ENCODE results near the gene HGS.

Gene HGS

DNA sequence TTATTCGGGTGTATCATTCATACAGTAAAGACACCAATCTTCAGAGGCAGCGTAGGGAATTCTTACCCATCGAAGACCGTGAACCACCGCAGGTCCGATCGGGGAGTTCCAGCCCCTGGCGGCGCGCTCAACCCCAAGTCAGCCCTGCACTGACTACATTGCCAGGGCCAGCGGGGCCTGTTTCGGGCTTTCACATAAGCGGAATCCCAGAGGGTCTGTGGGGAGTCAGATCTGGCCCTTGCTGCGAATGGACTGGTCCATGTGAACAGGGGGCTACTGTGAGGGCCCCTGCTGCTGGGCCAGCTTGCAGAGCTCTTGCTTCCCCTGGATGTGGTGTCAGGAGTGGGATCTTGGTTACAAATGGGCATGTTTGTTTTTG is 35.1 kb upstream of the HGS start:
- no peaks in the 10 kb centered on the region for H3K36me3 ChIP-seq (ENCODE audit: insufficient read depth, insufficient read length, low read length)
- H3K4me1 ChIP-seq (ENCODE audit: insufficient read depth, insufficient read length), result peaks cover 33% of the 10 kb centered on the region
- H3K9ac ChIP-seq (ENCODE audit: insufficient read length, low read depth), result peak overlapping the region; percentile 53
- DNase-seq (ENCODE audit: low read depth, low spot score), result no peak
- TF ChIP-seq ZNF274 (IDR thresholded peaks at IDR 0.05; ENCODE audit: low read depth, low read length) (no peak), SUZ12 (IDR thresholded peaks at IDR 0.05; ENCODE audit: extremely low read depth, insufficient read depth, insufficient read length) (no peak), YY1 (IDR thresholded peaks at IDR 0.05; ENCODE audit: insufficient read depth, insufficient read length) (no peak)
- H3K27me3 ChIP-seq (ENCODE audit: insufficient read depth, insufficient read length), result peaks cover 15% of the 10 kb centered on the region
- no peaks in the 10 kb centered on the region for H3K9me3 ChIP-seq (ENCODE audit: insufficient read depth, low read length)
- H3K4me3 ChIP-seq (ENCODE audit: insufficient read length, low read depth), result peak overlapping the region; percentile 12

- DNase-seq (ENCODE audit: low read depth, low spot score), result no peak
- Histone ChIP-seq H3K4me3 (ENCODE audit: insufficient read length, low read depth) (no peak overlapping the region), H3K27me3 (ENCODE audit: insufficient read depth, insufficient read length) (peaks cover 15% of the 10 kb centered on the region), H3K36me3 (ENCODE audit: insufficient read depth, insufficient read length, low read length) (no peaks in the 10 kb centered on the region), H3K9me3 (ENCODE audit: insufficient read depth, low read length) (no peaks in the 10 kb centered on the region), H3K9ac (ENCODE audit: insufficient read length, low read depth) (peak overlapping the region; percentile 26), H3K4me1 (ENCODE audit: insufficient read depth, insufficient read length) (peaks cover 41% of the 10 kb centered on the region)
- TF ChIP-seq ZNF274 (IDR thresholded peaks at IDR 0.05; ENCODE audit: low read depth, low read length) (no peak), YY1 (IDR thresholded peaks at IDR 0.05; ENCODE audit: insufficient read depth, insufficient read length) (no peak), SUZ12 (IDR thresholded peaks at IDR 0.05; ENCODE audit: extremely low read depth, insufficient read depth, insufficient read length) (no peak)
These were observed 32.9 kb upstream of the HGS start for GRCh38 chr17:81650951-81651350.

- no peak overlapping the region for H3K4me3 ChIP-seq (ENCODE audit: insufficient read length, low read depth)
- peak overlapping the region; percentile 6 for H3K9ac ChIP-seq (ENCODE audit: insufficient read length, low read depth)
- H3K4me1 ChIP-seq (ENCODE audit: insufficient read depth, insufficient read length), result peaks cover 47% of the 10 kb centered on the region
- H3K27me3 ChIP-seq (ENCODE audit: insufficient read depth, insufficient read length), result peaks cover 15% of the 10 kb centered on the region
- no peaks in the 10 kb centered on the region for H3K9me3 ChIP-seq (ENCODE audit: insufficient read depth, low read length)
- DNase-seq (ENCODE audit: low read depth, low spot score), result no peak
- TF ChIP-seq YY1 (IDR thresholded peaks at IDR 0.05; ENCODE audit: insufficient read depth, insufficient read length) (no peak), SUZ12 (IDR thresholded peaks at IDR 0.05; ENCODE audit: extremely low read depth, insufficient read depth, insufficient read length) (no peak)
- H3K36me3 ChIP-seq (ENCODE audit: insufficient read depth, insufficient read length, low read length), result no peaks in the 10 kb centered on the region
These were observed 32.1 kb upstream of the HGS start for GRCh38 chr17:81651692-81652091.

GRCh38 chr17:81652906-81653771 is 30.7 kb upstream of the HGS start:
- peak overlapping the region; percentile 50 for H3K4me3 ChIP-seq (ENCODE audit: insufficient read length, low read depth)
- peaks cover 39% of the 10 kb centered on the region for H3K4me1 ChIP-seq (ENCODE audit: insufficient read depth, insufficient read length)
- TF ChIP-seq YY1 (IDR thresholded peaks at IDR 0.05; ENCODE audit: insufficient read depth, insufficient read length), result no peak
- no peak for TF ChIP-seq SUZ12 (IDR thresholded peaks at IDR 0.05; ENCODE audit: extremely low read depth, insufficient read depth, insufficient read length)
- TF ChIP-seq ZNF274 (IDR thresholded peaks at IDR 0.05; ENCODE audit: low read depth, low read length), result no peak
- H3K27me3 ChIP-seq (ENCODE audit: insufficient read depth, insufficient read length), result peaks cover 9% of the 10 kb centered on the region
- no peak for DNase-seq (ENCODE audit: low read depth, low spot score)
- peak overlapping the region; percentile 93 for H3K9ac ChIP-seq (ENCODE audit: insufficient read length, low read depth)
- H3K36me3 ChIP-seq (ENCODE audit: insufficient read depth, insufficient read length, low read length), result no peaks in the 10 kb centered on the region
- no peaks in the 10 kb centered on the region for H3K9me3 ChIP-seq (ENCODE audit: insufficient read depth, low read length)

DNA sequence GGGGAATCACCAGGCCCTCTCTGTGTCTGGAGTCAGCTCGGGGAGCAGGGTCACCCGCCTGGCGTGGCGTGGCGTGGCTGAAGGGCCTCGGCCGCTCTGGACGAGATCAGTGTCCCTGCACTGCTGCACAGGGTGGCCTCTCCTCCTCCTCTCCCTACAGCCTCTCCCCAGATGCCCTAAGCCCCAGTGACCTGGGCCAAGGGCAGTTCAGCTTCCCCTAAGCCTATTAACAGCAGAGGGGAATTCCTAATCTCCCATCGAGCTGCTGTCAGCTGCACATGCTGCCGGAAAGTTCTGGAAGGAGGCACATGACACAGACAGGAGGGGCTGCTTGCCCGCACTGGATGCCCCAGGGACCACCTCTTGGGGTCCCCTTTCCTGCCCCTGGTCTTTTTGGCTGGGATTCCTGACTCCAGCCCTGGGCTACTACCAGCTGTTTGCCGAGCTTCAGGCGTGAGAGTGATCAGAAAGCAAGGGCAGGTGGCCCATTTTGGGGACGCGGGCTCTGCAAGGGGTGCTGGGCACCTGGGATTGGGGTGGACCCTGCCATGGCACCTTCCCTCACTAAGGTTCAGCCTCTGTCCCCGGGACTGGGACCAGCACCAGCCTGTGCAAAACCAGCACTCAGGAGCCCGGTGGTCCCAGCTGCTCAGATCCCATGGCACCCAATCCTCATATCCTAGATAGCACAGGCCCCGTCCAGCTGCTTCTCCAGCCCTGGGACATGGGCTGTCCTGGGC is 28.3 kb upstream of the HGS start:
- H3K4me1 ChIP-seq (ENCODE audit: insufficient read depth, insufficient read length), result peaks cover 32% of the 10 kb centered on the region
- peak overlapping the region; percentile 28 for H3K9ac ChIP-seq (ENCODE audit: insufficient read length, low read depth)
- no peak overlapping the region for H3K4me3 ChIP-seq (ENCODE audit: insufficient read length, low read depth)
- DNase-seq (ENCODE audit: low read depth, low spot score), result no peak
- H3K27me3 ChIP-seq (ENCODE audit: insufficient read depth, insufficient read length), result no peaks in the 10 kb centered on the region
- H3K9me3 ChIP-seq (ENCODE audit: insufficient read depth, low read length), result no peaks in the 10 kb centered on the region
- TF ChIP-seq ZNF274 (IDR thresholded peaks at IDR 0.05; ENCODE audit: low read depth, low read length) (no peak), SUZ12 (IDR thresholded peaks at IDR 0.05; ENCODE audit: extremely low read depth, insufficient read depth, insufficient read length) (no peak), YY1 (IDR thresholded peaks at IDR 0.05; ENCODE audit: insufficient read depth, insufficient read length) (no peak)
- H3K36me3 ChIP-seq (ENCODE audit: insufficient read depth, insufficient read length, low read length), result no peaks in the 10 kb centered on the region

DNA sequence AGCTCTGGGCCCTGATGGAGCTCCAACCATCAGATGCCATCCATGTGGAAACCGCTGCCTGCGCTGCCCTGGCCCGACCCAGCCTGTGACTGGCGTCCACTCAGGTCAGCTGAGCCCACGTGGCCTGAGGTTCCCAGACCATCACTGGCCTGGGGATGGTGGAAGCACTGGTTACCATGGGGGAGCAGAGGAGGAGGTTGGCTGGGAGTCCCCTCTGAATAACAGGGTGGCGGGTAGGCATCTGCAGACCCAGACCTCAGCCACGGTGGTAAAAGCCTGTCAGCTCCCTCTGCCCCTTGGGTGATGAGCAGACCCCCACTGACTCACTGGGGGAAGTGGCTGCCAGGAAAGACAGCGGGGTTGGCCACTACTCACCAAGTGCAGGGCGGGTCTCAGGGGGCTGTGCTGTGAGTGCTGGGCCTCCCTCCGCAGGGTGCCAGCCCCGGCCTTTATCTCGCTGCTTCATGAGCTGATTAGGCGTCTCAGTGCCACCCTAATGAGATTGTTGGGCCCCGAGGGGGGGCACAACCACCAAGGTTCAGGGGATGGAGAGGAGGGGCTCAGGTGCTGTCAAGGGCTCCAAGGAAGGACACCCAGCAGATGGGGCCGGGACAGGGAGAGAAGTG is 27.6 kb upstream of the HGS start, which contains the start of gene PDE6G:
Gene PDE6G, minus strand, starts transcription at position 425 of the 626 bp plus-strand sequence. CDS start 3,237 bp downstream, outside the sequence.
- no peak for DNase-seq (ENCODE audit: low read depth, low spot score)

More for the DNA sequence above, 27.6 kb upstream of the HGS start, which contains the start of gene PDE6G:
- Histone ChIP-seq H3K36me3 (ENCODE audit: insufficient read depth, insufficient read length, low read length) (no peaks in the 10 kb centered on the region), H3K4me1 (ENCODE audit: insufficient read depth, insufficient read length) (peaks cover 26% of the 10 kb centered on the region), H3K4me3 (ENCODE audit: insufficient read length, low read depth) (no peak within 1 kb of the TSS), H3K27me3 (ENCODE audit: insufficient read depth, insufficient read length) (no peaks in the 10 kb centered on the region), H3K9me3 (ENCODE audit: insufficient read depth, low read length) (no peaks in the 10 kb centered on the region), H3K9ac (ENCODE audit: insufficient read length, low read depth) (peak within 1 kb of the TSS; percentile 28)
- TF ChIP-seq ZNF274 (IDR thresholded peaks at IDR 0.05; ENCODE audit: low read depth, low read length), result no peak
- no peak for TF ChIP-seq YY1 (IDR thresholded peaks at IDR 0.05; ENCODE audit: insufficient read depth, insufficient read length)
- TF ChIP-seq SUZ12 (IDR thresholded peaks at IDR 0.05; ENCODE audit: extremely low read depth, insufficient read depth, insufficient read length), result no peak

All from NT2/D1 (cell line).